AG09319 (cell line): Measurements from ENCODE around the gene SLIT2.

Experiments
- DNase-seq: peaks from one replicate; pipeline ENCODE4 v3.0.0-alpha.2; 2010; ENCODE audit warnings: low read depth; ENCODE audit errors: extremely low read depth
- CTCF ChIP-seq: IDR thresholded peaks from 2 replicates; pipeline ENCODE4 v1.5.1; 2011; ENCODE audit warnings: low read depth, mild to moderate bottlenecking, inconsistent platforms, low read length, moderate library complexity

Gene SLIT2

DNA sequence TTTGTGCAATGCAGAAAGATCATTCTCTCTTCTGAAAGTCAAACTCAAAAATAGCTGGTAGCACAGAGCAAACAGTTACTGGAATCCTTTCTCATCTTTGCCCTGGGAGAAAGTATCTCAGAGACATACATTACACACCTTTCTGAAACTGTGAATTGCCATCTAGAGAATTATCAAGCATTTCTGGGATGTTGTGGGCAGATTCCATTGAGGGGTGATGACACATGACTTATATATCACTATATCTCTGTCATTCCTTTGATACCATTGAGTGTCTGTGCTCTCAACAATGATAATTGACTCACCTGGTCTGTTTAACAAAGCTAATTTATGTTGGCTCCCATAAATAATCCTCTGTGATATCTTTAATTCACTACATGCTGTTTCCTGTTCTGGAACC is 13.0 kb downstream of the SLIT2 start:
- DNase-seq = no peak
- no peak for TF ChIP-seq CTCF

- DNase-seq = no peak
- no peak for TF ChIP-seq CTCF
Measured at GRCh38 chr4:20265726-20266125, 14.0 kb downstream of the SLIT2 start.

DNA sequence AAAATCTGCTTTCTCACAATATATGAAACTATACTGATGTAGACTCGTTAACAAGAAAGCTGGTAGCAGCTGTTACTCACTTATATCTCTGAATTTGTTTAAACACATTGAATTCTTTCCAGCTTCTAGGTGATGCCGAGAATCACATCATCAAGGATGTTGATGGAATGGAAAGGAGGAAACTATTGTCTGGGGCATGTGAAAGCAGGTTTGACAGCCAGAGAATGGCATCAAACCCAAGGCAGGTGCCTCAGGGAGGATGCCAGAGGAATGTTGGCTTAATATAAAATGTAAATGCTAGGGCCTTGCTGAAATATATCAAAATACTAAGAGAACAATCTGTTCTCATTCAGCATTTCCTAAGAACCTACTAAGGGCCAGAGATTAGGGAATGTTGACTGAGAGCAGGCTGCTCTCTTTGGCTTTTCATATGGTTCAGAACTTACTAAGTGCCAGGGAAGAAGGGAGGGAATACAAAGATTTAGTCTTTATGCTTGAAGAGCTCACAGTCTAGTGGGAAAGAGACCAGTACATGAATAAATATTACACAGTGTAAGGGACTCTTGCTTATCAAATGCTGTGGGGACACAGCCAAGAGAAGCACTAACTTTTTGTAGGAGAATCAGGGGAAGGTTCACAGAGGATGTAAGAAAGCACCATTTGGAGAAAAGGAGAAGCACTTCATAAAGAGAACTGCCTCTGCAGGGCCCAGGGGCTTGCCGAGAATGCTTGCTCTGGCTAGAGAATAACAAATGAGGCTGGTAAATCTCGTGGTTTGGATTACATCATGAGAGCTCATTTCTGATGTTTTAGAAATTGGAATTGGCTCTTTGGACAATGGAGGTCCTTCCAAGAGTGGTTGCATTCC is 14.7 kb downstream of the SLIT2 start:
- no peak for DNase-seq
- no peak for TF ChIP-seq CTCF

GRCh38 chr4:20268028-20268427 is 16.3 kb downstream of the SLIT2 start:
- no peak for TF ChIP-seq CTCF
- DNase-seq = no peak

DNA sequence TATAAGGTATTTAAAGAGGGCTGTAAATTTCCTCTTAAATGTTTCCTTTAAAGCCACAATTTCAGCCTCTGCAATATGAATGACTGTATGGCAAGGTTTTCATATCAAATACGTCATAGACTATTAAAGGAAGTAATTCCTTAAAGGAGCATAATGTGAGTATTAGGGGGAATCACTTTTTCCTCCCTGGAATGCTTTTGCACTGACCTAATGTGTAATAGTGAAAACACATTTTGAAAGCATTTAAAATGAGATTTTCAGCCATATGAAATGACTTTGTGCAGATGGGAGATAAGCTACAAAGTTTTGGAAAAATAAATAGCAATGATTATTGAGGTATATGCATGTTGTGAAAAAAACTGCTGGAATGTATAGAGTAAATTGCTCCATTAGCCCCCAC is 17.6 kb downstream of the SLIT2 start:
- no peak for DNase-seq
- no peak for TF ChIP-seq CTCF

- DNase-seq = no peak
- no peak for TF ChIP-seq CTCF
Measured at GRCh38 chr4:20271950-20272349, 20.2 kb downstream of the SLIT2 start.

GRCh38 chr4:20272411-20272872 is 20.7 kb downstream of the SLIT2 start:
- no peak for TF ChIP-seq CTCF
- DNase-seq = no peak
